GM12874 (cell line): ENCODE measurements around the gene FMN1.

ENCODE experiments used
- TF ChIP-seq, protein P1 (sequence below): IDR thresholded peaks from 2 replicates; pipeline ENCODE4 v1.5.1; 2011; ENCODE audit warnings: low read depth, mild to moderate bottlenecking, control low read depth, low read length, moderate library complexity; ENCODE audit not compliant: insufficient read depth

The FMN1 gene

GRCh38 chr15:33182926-33183325 is 11.6 kb downstream of the FMN1 start:
- TF ChIP-seq, protein P1, sequence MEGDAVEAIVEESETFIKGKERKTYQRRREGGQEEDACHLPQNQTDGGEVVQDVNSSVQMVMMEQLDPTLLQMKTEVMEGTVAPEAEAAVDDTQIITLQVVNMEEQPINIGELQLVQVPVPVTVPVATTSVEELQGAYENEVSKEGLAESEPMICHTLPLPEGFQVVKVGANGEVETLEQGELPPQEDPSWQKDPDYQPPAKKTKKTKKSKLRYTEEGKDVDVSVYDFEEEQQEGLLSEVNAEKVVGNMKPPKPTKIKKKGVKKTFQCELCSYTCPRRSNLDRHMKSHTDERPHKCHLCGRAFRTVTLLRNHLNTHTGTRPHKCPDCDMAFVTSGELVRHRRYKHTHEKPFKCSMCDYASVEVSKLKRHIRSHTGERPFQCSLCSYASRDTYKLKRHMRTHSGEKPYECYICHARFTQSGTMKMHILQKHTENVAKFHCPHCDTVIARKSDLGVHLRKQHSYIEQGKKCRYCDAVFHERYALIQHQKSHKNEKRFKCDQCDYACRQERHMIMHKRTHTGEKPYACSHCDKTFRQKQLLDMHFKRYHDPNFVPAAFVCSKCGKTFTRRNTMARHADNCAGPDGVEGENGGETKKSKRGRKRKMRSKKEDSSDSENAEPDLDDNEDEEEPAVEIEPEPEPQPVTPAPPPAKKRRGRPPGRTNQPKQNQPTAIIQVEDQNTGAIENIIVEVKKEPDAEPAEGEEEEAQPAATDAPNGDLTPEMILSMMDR: no peak

DNA sequence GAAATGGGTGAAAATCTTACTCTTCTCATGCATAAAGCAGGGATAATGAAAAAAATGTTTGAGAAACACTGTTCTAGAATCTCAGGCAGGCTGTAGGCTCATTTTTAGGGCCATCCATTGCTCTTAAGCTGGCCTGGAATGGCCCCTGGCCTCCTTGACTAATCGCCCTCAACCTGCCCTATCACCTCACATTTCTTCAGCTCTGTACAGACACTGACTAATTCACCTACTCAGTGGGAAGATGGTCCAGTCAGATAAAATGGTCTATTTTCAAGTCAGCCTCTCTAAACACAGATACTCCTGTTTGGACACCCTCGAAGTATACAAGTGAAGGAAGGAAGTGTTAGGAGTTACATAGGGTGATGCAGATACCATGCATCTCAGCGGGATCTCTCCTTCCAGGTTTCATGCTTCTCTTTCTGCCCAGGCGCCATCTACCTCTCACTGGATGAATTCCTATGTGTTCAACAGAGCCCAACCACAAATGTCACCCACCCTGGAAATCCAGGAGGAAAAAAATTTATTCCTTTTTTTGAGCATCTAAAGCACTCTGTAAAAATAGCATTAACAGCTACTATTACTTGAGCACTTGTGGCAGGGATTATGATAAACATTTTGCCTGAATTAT is 12.1 kb downstream of the FMN1 start:
- TF ChIP-seq, protein P1: no peak

DNA sequence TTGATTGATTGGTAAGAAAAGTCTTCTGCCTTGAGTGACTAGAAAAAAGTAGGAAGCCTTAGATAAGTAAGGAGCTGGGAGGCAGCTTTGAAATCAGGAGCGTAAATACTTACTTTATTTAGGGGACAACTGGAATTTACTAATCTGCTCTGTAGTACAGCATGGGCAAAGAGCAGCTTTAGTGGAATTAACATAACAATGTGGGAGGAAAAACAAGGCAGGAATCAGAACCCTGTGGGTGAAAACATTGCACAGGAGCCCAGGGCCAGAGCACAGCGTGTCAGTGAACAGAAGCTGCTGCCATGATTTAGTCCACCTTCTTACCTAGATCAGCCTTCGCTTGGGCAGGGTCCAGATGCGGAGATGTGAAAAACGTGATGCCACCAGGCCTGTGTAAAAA is 14.6 kb downstream of the FMN1 start:
- TF ChIP-seq, protein P1: no peak

GRCh38 chr15:33171202-33171601 is 23.3 kb downstream of the FMN1 start:
- TF ChIP-seq, protein P1: no peak

DNA sequence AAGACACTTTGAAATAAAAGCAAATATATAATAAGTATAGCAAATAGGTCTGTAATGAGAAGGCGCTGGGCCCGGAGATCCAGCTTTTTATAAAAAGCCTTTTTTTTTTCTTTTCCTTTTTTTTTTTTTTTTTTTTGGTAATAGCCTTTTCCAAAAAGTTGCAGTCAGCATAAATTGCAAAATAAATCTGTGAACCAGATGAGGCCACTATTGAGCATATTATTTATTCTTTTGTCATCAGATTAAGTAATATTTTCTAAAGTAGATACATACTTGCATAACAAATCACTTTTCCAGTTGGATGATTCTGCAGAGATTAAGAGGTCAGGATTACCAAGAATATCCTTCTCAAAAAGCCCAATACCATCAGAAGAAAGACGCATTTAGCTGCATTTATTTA is 24.9 kb downstream of the FMN1 start:
- TF ChIP-seq, protein P1: no peak

DNA sequence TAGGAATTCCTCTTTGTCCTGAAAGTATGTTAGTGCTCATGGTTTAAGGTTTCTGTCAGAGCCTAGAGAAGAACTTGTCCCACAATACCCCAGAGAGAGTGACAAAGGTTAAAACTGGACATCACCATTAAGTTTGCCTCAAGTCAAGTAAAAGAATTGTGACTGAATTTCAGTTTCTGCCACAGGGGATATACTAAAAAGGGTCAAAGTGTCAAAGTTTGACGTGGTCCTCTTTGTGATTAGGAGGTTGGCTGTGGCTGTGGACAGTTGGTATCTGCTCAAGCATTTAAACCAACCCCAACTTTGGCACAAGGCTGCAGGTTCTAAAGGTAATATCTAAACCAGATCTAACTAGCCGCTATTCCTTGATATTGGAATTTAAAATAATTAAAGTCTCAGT is 26.1 kb downstream of the FMN1 start:
- TF ChIP-seq, protein P1: no peak

DNA sequence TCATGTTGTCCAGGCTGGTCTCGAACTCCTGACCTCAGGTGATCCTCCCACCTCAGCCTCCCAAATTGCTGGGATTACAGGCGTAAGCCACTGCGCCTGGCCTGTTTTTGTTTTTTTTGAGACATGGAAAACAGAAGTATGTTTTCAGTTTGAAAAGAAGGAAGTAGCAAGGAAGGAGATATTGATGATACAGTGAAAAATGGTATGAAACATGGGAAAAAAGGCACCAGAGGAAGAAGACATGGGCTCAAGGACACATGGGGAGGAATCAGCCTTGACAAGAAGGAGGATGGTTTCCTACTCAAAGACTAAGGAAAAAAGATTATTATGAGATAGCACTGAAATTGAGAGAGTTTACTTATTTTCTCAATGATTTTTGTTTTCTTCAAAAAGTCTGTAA is 30.7 kb downstream of the FMN1 start:
- TF ChIP-seq, protein P1: no peak
